Stimulated activated CD4-positive, alpha-beta T cell treated with anti-CD3 and anti-CD28 coated beads, Interleukin-4, amount 100 ng/mL, for 48 hours (primary cell): Measurements from ENCODE around the gene RAPGEF4.
A peak's percentile ranks its signal among the peaks of the same experiment; 100 is the strongest.

Experiments
- DNase-seq, 2 donors: peaks; one replicate each; pipeline ENCODE4 v3.0.0-alpha.2; 2020; ENCODE audit warnings: low read depth in 2 of 2

The RAPGEF4 gene

GRCh38 chr2:172735582-172736423, at the start of gene RAPGEF4:
TSS of gene RAPGEF4 (plus strand) at chr2:172735845. CDS start at chr2:172735984, 139 bp downstream.
- DNase-seq, result no peak

- DNase-seq, result peak; percentile 30 to 43
Observed at GRCh38 chr2:172693037-172693436, 42.6 kb upstream of the RAPGEF4 start.

- no peak for DNase-seq
Observed at GRCh38 chr2:172693529-172694455, 41.9 kb upstream of the RAPGEF4 start.

- DNase-seq, result no peak
Observed at GRCh38 chr2:172697296-172697695, 38.3 kb upstream of the RAPGEF4 start.

GRCh38 chr2:172698041-172698863, 37.4 kb upstream of the RAPGEF4 start:
- no peak for DNase-seq

GRCh38 chr2:172701250-172701649, 34.4 kb upstream of the RAPGEF4 start:
- no peak for DNase-seq

- no peak for DNase-seq
Observed at GRCh38 chr2:172702451-172702850, 33.2 kb upstream of the RAPGEF4 start.

GRCh38 chr2:172704072-172704936, 31.3 kb upstream of the RAPGEF4 start:
- no peak for DNase-seq

GRCh38 chr2:172705352-172705751, 30.3 kb upstream of the RAPGEF4 start:
- no peak for DNase-seq

- no peak for DNase-seq
Observed at GRCh38 chr2:172708247-172708646, 27.4 kb upstream of the RAPGEF4 start.

- DNase-seq, result no peak
Observed at GRCh38 chr2:172709566-172710291, 25.9 kb upstream of the RAPGEF4 start.

- peak in 1 of 2 donors; percentile 16 for DNase-seq
Observed at GRCh38 chr2:172710584-172711047, 25.0 kb upstream of the RAPGEF4 start.

GRCh38 chr2:172711110-172711509, 24.5 kb upstream of the RAPGEF4 start:
- DNase-seq, result no peak

- no peak for DNase-seq
Observed at GRCh38 chr2:172712251-172712650, 23.4 kb upstream of the RAPGEF4 start.

- no peak for DNase-seq
Observed at GRCh38 chr2:172713365-172713875, 22.2 kb upstream of the RAPGEF4 start.

GRCh38 chr2:172722481-172722880, 13.2 kb upstream of the RAPGEF4 start:
- no peak for DNase-seq

- DNase-seq, result no peak
Observed at GRCh38 chr2:172723286-172723685, 12.4 kb upstream of the RAPGEF4 start.

- no peak for DNase-seq
Observed at GRCh38 chr2:172724724-172725123, 10.9 kb upstream of the RAPGEF4 start.

GRCh38 chr2:172725284-172725683, 10.4 kb upstream of the RAPGEF4 start:
- no peak for DNase-seq

- no peak for DNase-seq
Observed at GRCh38 chr2:172725746-172726145, 9.9 kb upstream of the RAPGEF4 start.
